HG02870 (cell line): Measurements from ENCODE around the gene RPS6KA2.

Experiments used
- ATAC-seq: cut with Tn5 transposase; IDR thresholded peaks from one replicate; pipeline ENCODE4 v1.9.1; 2021; ENCODE audit warnings: mild to moderate bottlenecking, moderate library complexity; ENCODE audit not compliant: unreplicated experiment

The RPS6KA2 gene

GRCh38 chr6:166459272-166459671 is 167.8 kb downstream of the RPS6KA2 start:
- ATAC-seq, result no peak

- no peak for ATAC-seq
These were observed 170.5 kb downstream of the RPS6KA2 start for GRCh38 chr6:166456395-166457156.

GRCh38 chr6:166454692-166455515 is 172.1 kb downstream of the RPS6KA2 start:
- ATAC-seq, result no peak

GRCh38 chr6:166453651-166454050 is 173.4 kb downstream of the RPS6KA2 start:
- ATAC-seq, result no peak

GRCh38 chr6:166450167-166450873 is 176.7 kb downstream of the RPS6KA2 start:
- no peak for ATAC-seq

- no peak for ATAC-seq
These were observed 177.4 kb downstream of the RPS6KA2 start for GRCh38 chr6:166449641-166450040.

- ATAC-seq, result no peak
These were observed 178.0 kb downstream of the RPS6KA2 start for GRCh38 chr6:166449036-166449435.

GRCh38 chr6:166448432-166448831 is 178.6 kb downstream of the RPS6KA2 start:
- ATAC-seq, result no peak

- no peak for ATAC-seq
These were observed 180.4 kb downstream of the RPS6KA2 start for GRCh38 chr6:166446567-166447065.

- ATAC-seq, result peak; percentile 59
These were observed 180.9 kb downstream of the RPS6KA2 start for GRCh38 chr6:166446146-166446545.

GRCh38 chr6:166444446-166444845 is 182.6 kb downstream of the RPS6KA2 start:
- no peak for ATAC-seq

GRCh38 chr6:166443166-166443565 is 183.9 kb downstream of the RPS6KA2 start:
- no peak for ATAC-seq

GRCh38 chr6:166442131-166442685 is 184.8 kb downstream of the RPS6KA2 start:
- no peak for ATAC-seq

- no peak for ATAC-seq
These were observed 185.5 kb downstream of the RPS6KA2 start for GRCh38 chr6:166441325-166442078.

GRCh38 chr6:166440729-166441128 is 186.3 kb downstream of the RPS6KA2 start:
- ATAC-seq, result no peak

GRCh38 chr6:166440106-166440505 is 186.9 kb downstream of the RPS6KA2 start:
- no peak for ATAC-seq

- no peak for ATAC-seq
These were observed 187.5 kb downstream of the RPS6KA2 start for GRCh38 chr6:166439366-166440091.

- ATAC-seq, result no peak
These were observed 188.7 kb downstream of the RPS6KA2 start for GRCh38 chr6:166438211-166438861.

- no peak for ATAC-seq
These were observed 189.4 kb downstream of the RPS6KA2 start for GRCh38 chr6:166437661-166438060.
